GM12875 (cell line): Measurements from ENCODE around the gene TIRAP.

Source experiments
- H3K4me3 ChIP-seq: one replicate; pipeline ENCODE4 v1.5.1; 2011; ENCODE audit warnings: low read depth, low read length, control low read depth
- CTCF ChIP-seq: IDR thresholded peaks from 2 replicates; pipeline ENCODE4 v1.5.1; 2011; ENCODE audit warnings: low read depth, mild to moderate bottlenecking, control low read depth, inconsistent platforms, low read length, moderate library complexity, borderline replicate concordance; ENCODE audit not compliant: insufficient read depth

TIRAP gene

DNA sequence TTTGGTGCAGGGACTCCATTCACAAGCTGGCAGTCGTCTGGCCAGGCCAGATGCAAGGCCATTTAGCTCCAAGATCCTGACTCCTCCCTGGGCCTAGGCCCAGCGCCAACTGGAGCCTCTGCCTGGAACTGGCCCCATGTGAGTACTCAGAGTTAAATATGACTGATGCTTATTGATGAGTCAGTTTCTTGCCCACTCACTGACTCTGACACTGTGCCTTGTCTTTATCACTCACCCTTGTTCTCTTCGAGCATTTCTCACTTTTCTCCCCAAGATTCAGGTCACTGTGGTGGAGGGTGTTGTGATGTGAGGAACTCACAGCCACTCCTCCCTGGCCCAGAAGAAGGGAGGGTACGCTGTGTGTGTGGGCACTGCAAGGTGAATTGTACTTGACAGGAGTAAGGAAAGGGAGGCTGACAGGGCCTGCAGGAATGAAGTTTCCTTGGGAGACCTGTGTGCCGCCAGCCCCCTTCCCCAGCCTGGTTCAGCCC, 49.4 kb downstream of the TIRAP start:
- no peak overlapping the region for H3K4me3 ChIP-seq
- TF ChIP-seq CTCF: no peak

DNA sequence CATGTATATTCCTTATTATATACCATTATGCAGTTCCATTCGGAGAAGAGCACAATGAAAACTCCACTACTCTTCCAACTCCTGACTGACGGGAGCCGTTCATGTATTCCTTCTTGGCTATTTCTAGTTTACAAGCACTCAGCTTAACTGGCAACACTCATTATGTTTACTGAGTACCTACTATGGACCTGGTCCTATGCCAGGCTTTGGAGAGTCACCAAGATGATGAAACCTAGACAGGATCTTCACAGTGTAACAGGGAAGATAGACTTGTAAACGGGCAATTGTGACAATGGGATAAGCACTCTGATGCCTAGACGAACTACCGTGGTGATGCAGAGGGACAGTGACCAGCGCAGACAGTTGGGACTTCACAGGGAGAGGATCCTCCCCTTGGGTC, 50.2 kb downstream of the TIRAP start:
- H3K4me3 ChIP-seq: no peak overlapping the region
- TF ChIP-seq CTCF: no peak

GRCh38 chr11:126334659-126335462, 52.0 kb downstream of the TIRAP start:
- H3K4me3 ChIP-seq: no peak overlapping the region
- no peak for TF ChIP-seq CTCF

DNA sequence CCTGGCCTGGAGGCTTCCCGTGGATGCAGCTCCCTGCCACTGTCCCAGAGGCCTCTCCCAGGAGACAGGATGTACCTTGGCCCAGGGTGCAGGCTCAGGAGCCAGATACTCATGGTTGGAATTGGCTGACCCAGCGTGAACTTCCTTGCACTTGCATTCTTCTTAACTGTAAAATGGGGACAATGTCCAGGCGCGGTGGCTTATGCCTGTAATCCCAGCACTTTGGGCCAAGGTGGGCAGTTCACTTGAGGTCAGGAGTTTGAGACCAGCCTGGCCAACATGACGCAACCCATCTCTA, 52.5 kb downstream of the TIRAP start:
- no peak overlapping the region for H3K4me3 ChIP-seq
- no peak for TF ChIP-seq CTCF

GRCh38 chr11:126336138-126336541, 53.2 kb downstream of the TIRAP start:
- TF ChIP-seq CTCF: no peak
- no peak overlapping the region for H3K4me3 ChIP-seq

DNA sequence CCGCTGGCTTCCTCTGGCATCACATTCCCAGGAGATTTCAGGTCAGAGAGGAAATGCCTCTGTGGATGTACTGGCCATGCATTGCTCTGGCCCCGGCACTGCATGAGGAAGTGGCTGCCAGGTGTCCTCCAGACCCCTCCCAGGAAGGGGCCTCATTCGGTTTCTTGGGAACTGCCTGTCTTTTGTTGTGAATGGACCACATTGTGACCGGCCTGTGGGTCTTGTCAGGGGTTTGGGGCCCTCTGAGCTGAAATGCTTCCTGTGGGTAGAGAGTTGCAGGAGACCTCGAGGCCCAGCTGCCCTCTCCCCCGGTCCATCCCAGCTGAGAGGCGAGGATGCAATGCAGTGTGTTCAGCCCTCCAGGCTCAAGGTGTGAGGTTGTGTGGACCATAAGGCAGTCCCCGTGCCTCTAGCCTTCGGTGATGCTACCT, 53.8 kb downstream of the TIRAP start:
- H3K4me3 ChIP-seq: no peak overlapping the region
- TF ChIP-seq CTCF: no peak

DNA sequence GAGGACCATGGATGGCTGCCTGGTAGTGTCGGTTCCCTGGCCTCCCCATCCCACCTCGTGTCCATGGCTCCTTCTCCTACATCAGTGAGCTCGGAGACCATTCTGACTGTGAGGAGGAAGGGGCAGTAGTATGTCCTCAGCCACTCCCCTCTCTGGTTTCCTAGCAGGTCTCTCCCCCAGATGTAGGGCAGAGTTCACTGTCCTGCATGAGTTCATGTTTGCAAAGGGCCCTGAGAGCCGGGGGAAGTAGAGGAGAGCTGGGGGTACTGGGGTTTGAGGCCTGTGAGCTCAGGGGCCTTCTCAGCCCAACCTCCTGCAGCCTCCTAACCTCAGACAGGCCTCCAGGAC, 54.2 kb downstream of the TIRAP start:
- no peak overlapping the region for H3K4me3 ChIP-seq
- no peak for TF ChIP-seq CTCF
